Kidney (tissue), 14 donors: ENCODE results near the gene SFSWAP. TPM values are rescaled to one million over a fixed set of nuclear protein-coding genes. Genes with fewer than 3 reads are reported as not detected.

Experiments
- DNase-seq, 5 donors: peaks; one replicate each; pipeline ENCODE4 v3.0.0-alpha.2; 2013 to 2020
- FAIRE-seq: peaks from 2 replicates; lab custom pipeline; 2012; peaks lifted over from hg19 to GRCh38; lab: Jason Lieb, UNC
- H3K27ac ChIP-seq, 2 donors: one replicate each; pipeline ENCODE4 v1.7.0; 2013; ENCODE audit warnings: low read depth in 2 of 2, low read length in 2 of 2, inconsistent platforms in 1 of 2
- H3K27me3 ChIP-seq: one replicate; pipeline ENCODE4 v1.7.1; 2013; ENCODE audit warnings: low read length, inconsistent platforms; ENCODE audit not compliant: control insufficient read depth, insufficient read depth
- H3K36me3 ChIP-seq, 3 donors: one replicate each; pipeline versions ENCODE4 v1.7.0 to v1.7.1; 2013; ENCODE audit warnings: low read length in 3 of 3, control low read depth in 1 of 3, inconsistent platforms in 1 of 3; ENCODE audit not compliant: insufficient read depth in 3 of 3, control insufficient read depth in 2 of 3
- H3K4me1 ChIP-seq, 3 donors: one replicate each; pipeline versions ENCODE4 v1.7.0 to v1.7.1; 2013; ENCODE audit warnings: low read length in 3 of 3, inconsistent platforms in 1 of 3, low read depth in 1 of 3; ENCODE audit not compliant: control insufficient read depth in 2 of 3, insufficient read depth in 2 of 3
- H3K4me3 ChIP-seq, 3 donors: one replicate each; pipeline versions ENCODE4 v1.7.0 to v1.8.1; 2013; ENCODE audit warnings: low read length in 3 of 3, control low read depth in 1 of 3, inconsistent platforms in 1 of 3
- H3K9ac ChIP-seq, 3 donors: one replicate each; pipeline versions ENCODE4 v1.7.0 to v1.7.1; 2013; ENCODE audit warnings: low read length in 3 of 3, control low read depth in 1 of 3, inconsistent platforms in 1 of 3
- H3K9me3 ChIP-seq, 3 donors: one replicate each; pipeline versions ENCODE4 v1.7.0 to v1.7.1; 2013; ENCODE audit warnings: low read length in 3 of 3, control low read depth in 1 of 3, inconsistent platforms in 1 of 3; ENCODE audit not compliant: control insufficient read depth in 2 of 3, insufficient read depth in 1 of 3
- intact Hi-C: fragments of 100-400 bp; cut with DNase I; formaldehyde crosslinking; loops from one replicate; pipeline ENCODE4 v1.11.1; 2022
- polyA plus RNA-seq: library from polyadenylated mRNA; stranded (reverse); fragments of 350-450 nt; fragmentation: Illumina TruSeq; extraction: RNeasy Lipid Tissue Mini Kit (QIAGEN cat#74804); gene quantifications from one replicate; pipeline ENCODE4 v1.2.3, GENCODE V29; 2014; ENCODE audit warnings: low read depth, low replicate concordance; ENCODE audit not compliant: insufficient read depth
- total RNA-seq: library from RNA; stranded (reverse); fragmentation: NEBNext Ultra II Directional; extraction: Animal tissue kit (Norgen Biotek cat#: 25700); gene quantifications from one replicate; pipeline ENCODE4 v1.2.1, GENCODE V29; 2021
- TF ChIP-seq, protein P1 (sequence below): IDR thresholded peaks from 3 replicates; pipeline ENCODE4 v1.5.1; 2012; ENCODE audit warnings: mild to moderate bottlenecking, moderate library complexity, borderline replicate concordance; ENCODE audit not compliant: insufficient read depth; ENCODE audit errors: extremely low read depth
- donor health status: control.
- donor health status: control.
- donor health status: control.
- donor health status: control.
- donor health status: control.
- donor health status: DM: yes; HTN: yes; CAD: no.
- donor health status: Normal renal cell carcinoma (clear cell type).

SFSWAP gene
- total and polyA plus RNA-seq, 2 donors from 2014 or later: 13.9 to 46.2 TPM

DNA sequence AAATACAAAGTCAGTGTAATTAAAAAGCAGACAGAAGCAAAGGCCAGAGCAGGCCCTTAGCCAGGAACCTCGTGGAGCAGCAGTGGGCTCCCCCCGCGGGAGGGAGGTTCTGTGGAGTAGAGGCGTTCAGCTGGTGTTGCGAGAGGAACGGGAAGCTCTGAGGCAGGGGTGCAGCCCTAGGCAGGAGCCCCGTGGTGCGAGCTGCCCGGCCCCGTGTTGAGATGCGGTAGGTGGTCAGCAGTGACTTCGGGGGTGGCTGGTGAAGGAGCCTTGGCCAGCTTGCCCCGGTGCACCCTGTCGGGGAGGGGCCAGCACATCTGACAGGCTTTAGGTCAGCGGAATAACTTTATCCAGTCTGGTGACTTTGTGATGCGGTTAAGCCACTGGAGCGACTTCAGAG is 46.2 kb downstream of the SFSWAP start:
- Histone ChIP-seq H3K9me3 (no peaks in the 10 kb centered on the region), H3K4me3 (no peak overlapping the region), H3K27me3 (no peaks in the 10 kb centered on the region), H3K4me1 (no peaks in the 10 kb centered on the region), H3K27ac (no peak overlapping the region), H3K36me3 (peaks cover 9 to 60% (median 34%) of the 10 kb centered on the region in 3 donors), H3K9ac (no peak overlapping the region)
- TF ChIP-seq, protein P1, sequence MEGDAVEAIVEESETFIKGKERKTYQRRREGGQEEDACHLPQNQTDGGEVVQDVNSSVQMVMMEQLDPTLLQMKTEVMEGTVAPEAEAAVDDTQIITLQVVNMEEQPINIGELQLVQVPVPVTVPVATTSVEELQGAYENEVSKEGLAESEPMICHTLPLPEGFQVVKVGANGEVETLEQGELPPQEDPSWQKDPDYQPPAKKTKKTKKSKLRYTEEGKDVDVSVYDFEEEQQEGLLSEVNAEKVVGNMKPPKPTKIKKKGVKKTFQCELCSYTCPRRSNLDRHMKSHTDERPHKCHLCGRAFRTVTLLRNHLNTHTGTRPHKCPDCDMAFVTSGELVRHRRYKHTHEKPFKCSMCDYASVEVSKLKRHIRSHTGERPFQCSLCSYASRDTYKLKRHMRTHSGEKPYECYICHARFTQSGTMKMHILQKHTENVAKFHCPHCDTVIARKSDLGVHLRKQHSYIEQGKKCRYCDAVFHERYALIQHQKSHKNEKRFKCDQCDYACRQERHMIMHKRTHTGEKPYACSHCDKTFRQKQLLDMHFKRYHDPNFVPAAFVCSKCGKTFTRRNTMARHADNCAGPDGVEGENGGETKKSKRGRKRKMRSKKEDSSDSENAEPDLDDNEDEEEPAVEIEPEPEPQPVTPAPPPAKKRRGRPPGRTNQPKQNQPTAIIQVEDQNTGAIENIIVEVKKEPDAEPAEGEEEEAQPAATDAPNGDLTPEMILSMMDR: no peak
- intact Hi-C loops: no loop called here
- no peak for FAIRE-seq
- DNase-seq: no peak

DNA sequence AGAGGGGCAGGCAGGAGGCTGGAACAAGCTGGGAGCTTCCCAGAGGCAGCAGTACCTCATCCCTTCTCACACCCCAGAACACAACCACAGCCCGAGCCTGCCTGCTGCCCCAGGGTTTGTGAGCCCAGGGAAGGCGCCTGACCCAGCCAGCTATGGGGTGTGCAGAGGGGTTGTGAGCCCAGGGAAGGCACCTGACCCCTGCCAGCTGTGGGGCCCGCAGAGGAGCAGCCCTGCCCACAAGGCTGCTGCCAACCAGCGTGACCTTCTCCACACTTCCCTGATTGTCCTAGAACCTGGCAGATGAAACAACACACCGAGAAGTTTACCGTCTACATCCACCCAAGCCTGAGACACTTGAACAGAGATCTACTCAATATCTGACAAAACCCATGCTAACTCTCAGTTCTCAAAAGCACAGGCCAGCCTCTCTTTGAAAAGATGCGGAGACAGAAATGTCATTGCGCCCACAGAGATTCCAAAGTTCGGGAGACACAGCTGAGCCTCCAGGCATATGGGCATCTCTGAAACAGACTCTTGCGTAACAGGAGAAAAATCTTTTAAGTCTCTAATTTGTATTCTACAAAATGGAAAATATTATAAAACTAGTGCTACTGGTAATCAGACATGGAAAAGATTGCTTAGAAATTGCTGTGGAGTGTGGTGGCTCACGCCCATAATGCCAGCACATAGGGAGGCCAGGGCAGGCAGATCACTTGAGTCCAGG is 47.3 kb downstream of the SFSWAP start:
- no peak overlapping the region for H3K27ac ChIP-seq
- intact Hi-C loops: no loop called here
- TF ChIP-seq, protein P1: no peak
- no peak overlapping the region for H3K4me3 ChIP-seq
- no peak for FAIRE-seq
- no peak for DNase-seq
- no peaks in the 10 kb centered on the region for H3K27me3 ChIP-seq
- no peaks in the 10 kb centered on the region for H3K9me3 ChIP-seq
- H3K36me3 ChIP-seq: peaks cover 9 to 57% (median 34%) of the 10 kb centered on the region in 3 donors
- no peaks in the 10 kb centered on the region for H3K4me1 ChIP-seq
- no peak overlapping the region for H3K9ac ChIP-seq

DNA sequence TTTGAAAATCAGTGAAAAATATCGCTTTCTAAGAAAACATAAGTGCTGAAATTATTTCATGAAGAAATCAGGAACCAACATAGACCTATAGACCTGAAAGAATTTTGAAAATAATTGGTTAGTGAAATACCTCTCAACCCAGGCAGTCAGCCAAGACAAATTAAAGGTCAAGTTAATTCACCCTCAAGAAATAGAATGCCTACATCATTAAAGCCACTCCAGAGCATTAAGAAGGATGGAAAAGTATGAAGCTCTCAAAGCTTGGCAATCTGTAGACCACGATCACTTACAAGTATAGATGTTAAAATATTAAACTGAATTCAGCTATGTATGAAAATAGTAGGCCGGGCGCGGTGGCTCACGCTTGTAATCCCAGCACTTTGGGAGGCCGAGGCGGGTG is 48.3 kb downstream of the SFSWAP start:
- peaks cover 7 to 48% (median 29%) of the 10 kb centered on the region in 3 donors for H3K36me3 ChIP-seq
- intact Hi-C loops: no loop called here
- H3K9me3 ChIP-seq: no peaks in the 10 kb centered on the region
- no peaks in the 10 kb centered on the region for H3K4me1 ChIP-seq
- H3K9ac ChIP-seq: no peak overlapping the region
- H3K27me3 ChIP-seq: no peaks in the 10 kb centered on the region
- DNase-seq (no peak), FAIRE-seq (no peak)
- TF ChIP-seq, protein P1: no peak
- no peak overlapping the region for H3K4me3 ChIP-seq
- no peak overlapping the region for H3K27ac ChIP-seq
